GM12878 (cell line): Measurements from ENCODE around the gene ADGRD1. TPM values are rescaled to one million over a fixed set of nuclear protein-coding genes. Genes with fewer than 3 reads are reported as not detected.

Experiments
- ATAC-seq: fragments of 200-7000 bp; cut with Tn5 transposase; 3 replicates; pipeline ENCODE4 v1.9.1; 2020; ENCODE audit warnings: mild to moderate bottlenecking, moderate library complexity
- BruUV-seq: library from RNA; stranded (reverse); fragments of 400-500 nt; replicated peaks from 2 replicates; lab custom pipeline; 2021; lab: Mats Ljungman, UMichigan
- CTCF ChIA-PET: fragments of 300-600 bp; sonication (Branson Sonifier 250); formaldehyde crosslinking; extraction: SDS; loops from one replicate; lab custom pipeline; 2021; ENCODE audit warnings: inconsistent platforms; lab: Yijun Ruan, JAX
- POLR2A ChIA-PET: fragments of 350-600 bp; formaldehyde crosslinking; extraction: SDS; loops from one replicate; lab custom pipeline; 2021; ENCODE audit warnings: inconsistent platforms; lab: Charles Lee
- RAD21 ChIA-PET: fragments of 300-600 bp; sonication (Branson Sonifier 250); formaldehyde crosslinking; loops from one replicate; lab custom pipeline; 2023; ENCODE audit warnings: antibody characterized with exemption; ENCODE audit not compliant: unreplicated experiment; lab: Charles Lee
- SMC1A ChIA-PET: fragments of 300-600 bp; sonication (Branson Sonifier 250); formaldehyde crosslinking; loops from one replicate; lab custom pipeline; 2023; ENCODE audit not compliant: unreplicated experiment, uncharacterized antibody; lab: Charles Lee
- DNase-seq: peaks from one replicate; pipeline ENCODE4 v3.0.0-alpha.2; 2011; ENCODE audit warnings: low read depth, low spot score
- FAIRE-seq: peaks from 3 replicates; lab custom pipeline; 2011; peaks lifted over from hg19 to GRCh38; lab: Jason Lieb, UNC
- H2AFZ ChIP-seq: 2 replicates; pipeline ENCODE4 v1.6.0; 2011; ENCODE audit warnings: low read depth, low read length, control low read depth; ENCODE audit not compliant: control insufficient read depth
- H3K27ac ChIP-seq: 2 replicates; pipeline ENCODE4 v1.5.1; 2011; ENCODE audit warnings: control low read depth; ENCODE audit not compliant: control insufficient read depth, insufficient read depth
- H3K27me3 ChIP-seq, 2 experiments: replicated peaks in 1 of 2; 2 replicates each; pipeline versions ENCODE4 v1.6.0 to v1.6.1; 2011; ENCODE audit warnings: low read length in 1 of 2; ENCODE audit not compliant: control insufficient read depth in 2 of 2, insufficient read depth in 2 of 2
- H3K36me3 ChIP-seq, 2 experiments: 2 replicates each; pipeline ENCODE4 v1.5.1; 2011; ENCODE audit warnings: low read length in 1 of 2; ENCODE audit not compliant: control insufficient read depth in 2 of 2, insufficient read depth in 2 of 2
- H3K4me1 ChIP-seq: 2 replicates; pipeline ENCODE4 v1.6.1; 2011; ENCODE audit warnings: mild to moderate bottlenecking, low read length, moderate library complexity, mixed read lengths; ENCODE audit not compliant: control insufficient read depth, insufficient read depth
- H3K4me2 ChIP-seq: 2 replicates; pipeline ENCODE4 v1.6.0; 2011; ENCODE audit warnings: control low read depth; ENCODE audit not compliant: control insufficient read depth, insufficient read depth
- H3K4me3 ChIP-seq: fragments of 200-600 bp; sonication (generic); 2 replicates; pipeline ENCODE4 v1.5.1; 2016
- H3K79me2 ChIP-seq: 2 replicates; pipeline ENCODE4 v1.6.0; 2011; ENCODE audit warnings: low read length; ENCODE audit not compliant: control insufficient read depth, insufficient read depth
- H3K9ac ChIP-seq: 2 replicates; pipeline ENCODE4 v1.8.0; 2011; ENCODE audit warnings: low read length, control low read depth, mixed read lengths; ENCODE audit not compliant: control insufficient read depth, insufficient read depth
- H3K9me3 ChIP-seq: replicated peaks from 3 replicates; pipeline ENCODE4 v1.5.1; 2011; ENCODE audit warnings: mild to moderate bottlenecking, low read length; ENCODE audit not compliant: control insufficient read depth, insufficient read depth
- H4K20me1 ChIP-seq: 2 replicates; pipeline ENCODE4 v1.6.0; 2011; ENCODE audit not compliant: control insufficient read depth, insufficient read depth
- BCLAF1 ChIP-seq: fragments of 450-650 bp; IDR thresholded peaks from 2 replicates; pipeline ENCODE4 v1.6.1; 2017; ENCODE audit warnings: antibody characterized with exemption, mild to moderate bottlenecking, moderate library complexity
- CHD2 ChIP-seq: IDR thresholded peaks from 2 replicates; pipeline ENCODE4 v1.6.1; 2011; ENCODE audit warnings: low read depth, low read length, improper control_type of control experiment, borderline replicate concordance
- DPF2 ChIP-seq: fragments of 450-650 bp; IDR thresholded peaks from 2 replicates; pipeline ENCODE4 v1.6.1; 2017; ENCODE audit warnings: mild to moderate bottlenecking
- PML ChIP-seq: IDR thresholded peaks from 2 replicates; pipeline ENCODE4 v1.6.1; 2012; ENCODE audit warnings: low read length, inconsistent platforms
- POLR2AphosphoS5 ChIP-seq: IDR thresholded peaks from 2 replicates; pipeline ENCODE4 v1.6.1; 2011; ENCODE audit warnings: mild to moderate bottlenecking, low read length, inconsistent platforms
- RELA ChIP-seq: fragments of 450-650 bp; IDR thresholded peaks from 2 replicates; pipeline ENCODE4 v1.8.0; 2014; ENCODE audit warnings: borderline replicate concordance; ENCODE audit not compliant: partially characterized antibody
- SMARCA5 ChIP-seq: fragments of 450-650 bp; IDR thresholded peaks from 2 replicates; pipeline ENCODE4 v1.6.1; 2017; ENCODE audit warnings: mild to moderate bottlenecking
- SREBF1 ChIP-seq: IDR thresholded peaks from 2 replicates; pipeline ENCODE4 v1.6.1; 2012; ENCODE audit warnings: mild to moderate bottlenecking, low read length
- TARDBP ChIP-seq: IDR thresholded peaks from 2 replicates; pipeline ENCODE4 v1.6.1; 2016; ENCODE audit warnings: borderline replicate concordance
- YY1 ChIP-seq: IDR thresholded peaks from 2 replicates; pipeline ENCODE4 v1.6.1; 2011; ENCODE audit warnings: low read depth, mild to moderate bottlenecking, low read length
- ZNF274 ChIP-seq: IDR thresholded peaks from one replicate; pipeline ENCODE4 v1.8.0; 2011; ENCODE audit not compliant: insufficient read length, insufficient read depth
- WGBS: methylation state at CpG from one replicate; pipeline ENCODE4 v1.1.6; 2016; ENCODE audit warnings: low lambda C conversion rate; ENCODE audit not compliant: insufficient replicate concordance, insufficient coverage; ENCODE audit errors: missing lambda C conversion rate; 5-methylcytosine and 5-hydroxymethylcytosine counted together
- in situ Hi-C: fragments of 300-500 bp; cut with MboI; formaldehyde crosslinking; loops from 9 replicates; pipeline ENCODE4 v1.14.3; 2018; ENCODE audit warnings: mixed read lengths
- intact Hi-C: fragments of 100-400 bp; cut with micrococcal nuclease; formaldehyde crosslinking; loops from one replicate; pipeline ENCODE4 v1.14.2; 2022; ENCODE audit not compliant: unreplicated experiment
- polyA plus RNA-seq, 11 experiments: library from polyadenylated mRNA; depleted of rRNA in 4 of 11; unstranded in 6 of 11; stranded (reverse) in 5 of 11; fragments of >200 nt; fragmentation: Nextera tagmentation in 4 of 11; fragmentation: Illumina TruSeq in 1 of 11; extraction: Ambion mirVana in 4 of 11; extraction: Trizol in 1 of 11; gene quantifications; 1 replicate in 1 of 11; 2 replicates in 10 of 11; pipeline versions ENCODE4 v1.2.1 to v1.2.3, GENCODE V29; 2011 to 2016; ENCODE audit warnings: inconsistent platforms in 2 of 11, missing spikeins in 2 of 11, low read depth in 1 of 11
- total RNA-seq, 4 experiments: library from RNA; depleted of rRNA in 3 of 4; stranded (reverse); fragments of >200 nt in 3 of 4; fragmentation: Illumina TruSeq in 1 of 4; extraction: Trizol in 1 of 4; gene quantifications; 2 replicates each; pipeline versions ENCODE4 v1.2.1 to v1.2.3, GENCODE V29; 2013 to 2021
- TF ChIP-seq, protein P1 (sequence below): fragments of 450-650 bp; formaldehyde crosslinking; IDR thresholded peaks from 2 replicates; pipeline ENCODE4 v1.5.0; 2022; ENCODE audit warnings: mild to moderate bottlenecking, missing genetic modification characterization
- TF ChIP-seq, protein P2 (sequence below): IDR thresholded peaks from 2 replicates; pipeline ENCODE4 v1.6.1; 2011; ENCODE audit warnings: borderline replicate concordance, low read depth, mild to moderate bottlenecking, moderate library complexity, mixed read lengths, low read length; ENCODE audit not compliant: insufficient read depth; ENCODE audit errors: extremely low read length

ADGRD1 gene
- total and polyA plus RNA-seq, 10 of the 15 experiments (the other 5 are each of a cell fraction or from before 2014, with no cell fraction given) = 0.15 to 12.7 (median 1.2) TPM

DNA sequence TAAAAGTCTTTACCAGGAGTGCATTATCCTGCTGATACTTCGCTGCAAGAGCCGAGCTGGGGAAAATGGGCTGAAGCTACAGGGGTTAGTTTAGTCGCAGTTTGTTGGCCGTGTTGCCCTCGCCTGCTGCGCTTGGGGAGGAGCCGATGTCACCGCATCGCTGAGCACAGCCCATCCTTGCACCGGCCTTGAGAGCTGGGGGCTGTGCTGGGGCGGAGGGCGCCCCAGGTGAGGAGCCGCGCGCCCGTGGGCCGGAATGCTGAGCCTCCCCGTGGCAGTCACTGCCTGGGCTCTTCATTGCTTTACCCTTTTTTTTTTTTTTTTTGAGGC, 50.0 kb downstream of the ADGRD1 start:
- CTCF ChIA-PET = interaction anchor here (1.0 to 1.4 kb wide), 2 partner anchors 10 to 11 kb away, joined by 4 read pairs; no protein-coding TSS in a partner anchor

More for the DNA sequence above, 50.0 kb downstream of the ADGRD1 start:
- no peaks in the 10 kb centered on the region for H4K20me1 ChIP-seq
- H3K9ac ChIP-seq = no peak overlapping the region
- no peak overlapping the region; the same call in 1 of the 2 replicates for H3K4me2 ChIP-seq
- H3K27ac ChIP-seq = no peak overlapping the region
- intact Hi-C loops (loop anchor here (5.0 kb wide), 1 partner anchor 131 kb away; the partner anchor contains the start of gene RAN), in situ Hi-C loops (no loop called here)
- WGBS = 2% methylated on average over 18 of the region's 18 CpGs
- peaks cover 14% of the 10 kb centered on the region for H3K4me1 ChIP-seq
- no peaks in the 10 kb centered on the region for H3K27me3 ChIP-seq
- H2AFZ ChIP-seq = no peak overlapping the region
- DNase-seq (no peak), FAIRE-seq (no peak), ATAC-seq (no peak)
- H3K4me3 ChIP-seq = no peak overlapping the region
- H3K36me3 ChIP-seq = no peaks in the 10 kb centered on the region
- no peaks in the 10 kb centered on the region; the same call in 1 of the 3 replicates for H3K9me3 ChIP-seq
- SMC1A ChIA-PET = no interaction called here
- no peaks in the 10 kb centered on the region for H3K79me2 ChIP-seq
- BruUV-seq = no TSS peak
- RAD21 ChIA-PET = interaction anchor here (0.7 to 1.7 kb wide), 3 partner anchors 50 to 203 kb away, joined by 3 to 4 read pairs (median 3); partner anchors contain the start of gene ADGRD1
- TF ChIP-seq BCLAF1 (no peak), POLR2AphosphoS5 (no peak), DPF2 (no peak), YY1 (no peak), SMARCA5 (no peak), CHD2 (no peak), PML (no peak), TARDBP (no peak), ZNF274 (no peak), SREBF1 (no peak), RELA (no peak)
- TF ChIP-seq, protein P1, sequence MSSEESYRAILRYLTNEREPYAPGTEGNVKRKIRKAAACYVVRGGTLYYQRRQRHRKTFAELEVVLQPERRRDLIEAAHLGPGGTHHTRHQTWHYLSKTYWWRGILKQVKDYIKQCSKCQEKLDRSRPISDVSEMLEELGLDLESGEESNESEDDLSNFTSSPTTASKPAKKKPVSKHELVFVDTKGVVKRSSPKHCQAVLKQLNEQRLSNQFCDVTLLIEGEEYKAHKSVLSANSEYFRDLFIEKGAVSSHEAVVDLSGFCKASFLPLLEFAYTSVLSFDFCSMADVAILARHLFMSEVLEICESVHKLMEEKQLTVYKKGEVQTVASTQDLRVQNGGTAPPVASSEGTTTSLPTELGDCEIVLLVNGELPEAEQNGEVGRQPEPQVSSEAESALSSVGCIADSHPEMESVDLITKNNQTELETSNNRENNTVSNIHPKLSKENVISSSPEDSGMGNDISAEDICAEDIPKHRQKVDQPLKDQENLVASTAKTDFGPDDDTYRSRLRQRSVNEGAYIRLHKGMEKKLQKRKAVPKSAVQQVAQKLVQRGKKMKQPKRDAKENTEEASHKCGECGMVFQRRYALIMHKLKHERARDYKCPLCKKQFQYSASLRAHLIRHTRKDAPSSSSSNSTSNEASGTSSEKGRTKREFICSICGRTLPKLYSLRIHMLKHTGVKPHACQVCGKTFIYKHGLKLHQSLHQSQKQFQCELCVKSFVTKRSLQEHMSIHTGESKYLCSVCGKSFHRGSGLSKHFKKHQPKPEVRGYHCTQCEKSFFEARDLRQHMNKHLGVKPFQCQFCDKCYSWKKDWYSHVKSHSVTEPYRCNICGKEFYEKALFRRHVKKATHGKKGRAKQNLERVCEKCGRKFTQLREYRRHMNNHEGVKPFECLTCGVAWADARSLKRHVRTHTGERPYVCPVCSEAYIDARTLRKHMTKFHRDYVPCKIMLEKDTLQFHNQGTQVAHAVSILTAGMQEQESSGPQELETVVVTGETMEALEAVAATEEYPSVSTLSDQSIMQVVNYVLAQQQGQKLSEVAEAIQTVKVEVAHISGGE = no peak
- TF ChIP-seq, protein P2, sequence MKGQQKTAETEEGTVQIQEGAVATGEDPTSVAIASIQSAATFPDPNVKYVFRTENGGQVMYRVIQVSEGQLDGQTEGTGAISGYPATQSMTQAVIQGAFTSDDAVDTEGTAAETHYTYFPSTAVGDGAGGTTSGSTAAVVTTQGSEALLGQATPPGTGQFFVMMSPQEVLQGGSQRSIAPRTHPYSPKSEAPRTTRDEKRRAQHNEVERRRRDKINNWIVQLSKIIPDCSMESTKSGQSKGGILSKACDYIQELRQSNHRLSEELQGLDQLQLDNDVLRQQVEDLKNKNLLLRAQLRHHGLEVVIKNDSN = no peak
- POLR2A ChIA-PET = interaction anchor here (1.4 kb wide), 1 partner anchor 22 kb away, joined by 4 read pairs; no protein-coding TSS in a partner anchor
